H1 (cell line): ENCODE measurements around the gene BRD2. TPM values are rescaled to one million over a fixed set of nuclear protein-coding genes. Genes with fewer than 3 reads are reported as not detected.

Experiments
- CTCF ChIA-PET: fragments of 300-600 bp; sonication (Branson Sonifier 250); formaldehyde crosslinking; loops from one replicate; lab custom pipeline; 2021; ENCODE audit not compliant: partially characterized antibody; lab: Charles Lee
- POLR2A ChIA-PET: fragments of 300-600 bp; sonication (Branson Sonifier 250); formaldehyde crosslinking; loops from one replicate; lab custom pipeline; 2021; ENCODE audit warnings: inconsistent platforms; ENCODE audit not compliant: partially characterized antibody; lab: Charles Lee
- DNase-seq, 2 experiments: peaks; one replicate each; pipeline versions ENCODE4 v3.0.0 to v3.0.0-alpha.2; 2010 to 2022; ENCODE audit warnings: low spot score in 2 of 2, low read depth in 1 of 2, mixed read lengths in 1 of 2
- FAIRE-seq: peaks from 2 replicates; lab custom pipeline; 2011; peaks lifted over from hg19 to GRCh38; lab: Jason Lieb, UNC
- H2AFZ ChIP-seq: 2 replicates; pipeline ENCODE4 v1.8.1; 2012; ENCODE audit warnings: low read length, inconsistent platforms
- H2AK5ac ChIP-seq: 2 replicates; pipeline ENCODE4 v1.6.1; 2013; ENCODE audit warnings: low read depth, low read length
- H2BK120ac ChIP-seq: replicated peaks from 2 replicates; pipeline ENCODE3; 2013; ENCODE audit warnings: low read depth, low read length, inconsistent platforms
- H2BK12ac ChIP-seq: 2 replicates; pipeline ENCODE4 v1.6.1; 2013; ENCODE audit warnings: low read depth, low read length
- H2BK15ac ChIP-seq: 2 replicates; pipeline ENCODE4 v1.6.1; 2013; ENCODE audit warnings: low read length
- H2BK20ac ChIP-seq: 2 replicates; pipeline ENCODE4 v1.6.1; 2013; ENCODE audit warnings: low read length
- H2BK5ac ChIP-seq: 2 replicates; pipeline ENCODE4 v1.6.1; 2013; ENCODE audit warnings: low read depth, low read length
- H3K14ac ChIP-seq: 2 replicates; pipeline ENCODE4 v1.6.1; 2013; ENCODE audit warnings: inconsistent platforms; ENCODE audit not compliant: insufficient read length
- H3K18ac ChIP-seq: 2 replicates; pipeline ENCODE4 v1.6.1; 2013; ENCODE audit warnings: low read length; ENCODE audit errors: extremely low read depth
- H3K23ac ChIP-seq: 2 replicates; pipeline ENCODE4 v1.6.1; 2013; ENCODE audit warnings: inconsistent platforms; ENCODE audit not compliant: insufficient read length
- H3K23me2 ChIP-seq: 2 replicates; pipeline ENCODE4 v1.6.1; 2013; ENCODE audit warnings: low read depth, low read length
- H3K27ac ChIP-seq: 2 replicates; pipeline ENCODE4 v1.6.1; 2011; ENCODE audit warnings: low read depth, low read length, inconsistent platforms
- H3K27me3 ChIP-seq, 4 experiments: replicated peaks in 1 of 4; 1 replicate in 1 of 4; 2 replicates in 3 of 4; pipeline versions ENCODE4 v1.6.1 to v1.8.1; 2011 to 2013; ENCODE audit warnings: low read length in 3 of 4, mild to moderate bottlenecking in 3 of 4, inconsistent platforms in 2 of 4, mixed read lengths in 2 of 4, moderate library complexity in 1 of 4; ENCODE audit not compliant: control insufficient read depth in 3 of 4, insufficient read depth in 3 of 4; ENCODE audit errors: extremely low read depth in 1 of 4
- H3K36me3 ChIP-seq, 4 experiments: 2 replicates each; pipeline versions ENCODE4 v1.6.1 to v1.8.1; 2011 to 2013; ENCODE audit warnings: mild to moderate bottlenecking in 4 of 4, low read length in 3 of 4, moderate library complexity in 2 of 4, control low read depth in 1 of 4, inconsistent platforms in 1 of 4; ENCODE audit not compliant: insufficient read depth in 4 of 4, control insufficient read depth in 2 of 4
- H3K4ac ChIP-seq: replicated peaks from 2 replicates; pipeline ENCODE3; 2013; ENCODE audit warnings: low read length, low read depth, mixed read lengths, inconsistent platforms; ENCODE audit not compliant: insufficient read length
- H3K4me1 ChIP-seq, 4 experiments: replicated peaks in 1 of 4; 1 replicate in 1 of 4; 2 replicates in 3 of 4; pipeline versions ENCODE4 v1.6.1 to v1.8.1; 2011 to 2013; ENCODE audit warnings: low read length in 3 of 4, inconsistent platforms in 2 of 4, mixed read lengths in 1 of 4; ENCODE audit not compliant: insufficient read depth in 4 of 4, control insufficient read depth in 3 of 4
- H3K4me2 ChIP-seq, 2 experiments: 2 replicates each; pipeline versions ENCODE4 v1.6.1 to v1.8.1; 2011 to 2013; ENCODE audit warnings: low read depth in 2 of 2, low read length in 2 of 2, control low read depth in 1 of 2, inconsistent platforms in 1 of 2, mild to moderate bottlenecking in 1 of 2; ENCODE audit not compliant: insufficient read depth in 1 of 2
- H3K4me3 ChIP-seq, 4 experiments: fragments of 200-600, 300-600 bp in 1 of 4; sonication (generic), shearing (Covaris generic), sonication (Bioruptor Twin) in 1 of 4; 2 replicates each; pipeline versions ENCODE4 v1.5.1 to v1.8.1; 2011 to 2016; ENCODE audit warnings: low read length in 4 of 4, low read depth in 3 of 4, control low read depth in 2 of 4, inconsistent platforms in 2 of 4, mild to moderate bottlenecking in 2 of 4, mixed read lengths in 1 of 4, moderate library complexity in 1 of 4; ENCODE audit not compliant: insufficient read depth in 2 of 4; ENCODE audit errors: extremely low read depth in 1 of 4
- H3K56ac ChIP-seq: replicated peaks from 2 replicates; pipeline ENCODE3; 2013; ENCODE audit warnings: low read depth, mild to moderate bottlenecking, mixed read lengths, low read length, inconsistent platforms; ENCODE audit not compliant: insufficient read length
- H3K79me1 ChIP-seq: 2 replicates; pipeline ENCODE4 v1.6.1; 2013; ENCODE audit warnings: low read depth, low read length, control low read depth
- H3K79me2 ChIP-seq, 2 experiments: 2 replicates each; pipeline versions ENCODE4 v1.6.1 to v1.8.1; 2012 to 2013; ENCODE audit warnings: low read length in 2 of 2, mild to moderate bottlenecking in 2 of 2, inconsistent platforms in 1 of 2; ENCODE audit not compliant: insufficient read depth in 2 of 2, control insufficient read depth in 1 of 2
- H3K9ac ChIP-seq, 4 experiments: replicated peaks in 1 of 4; 1 replicate in 1 of 4; 2 replicates in 3 of 4; pipeline versions ENCODE4 v1.6.1 to v1.8.1; 2011 to 2013; ENCODE audit warnings: low read depth in 3 of 4, low read length in 3 of 4, control low read depth in 2 of 4, mild to moderate bottlenecking in 2 of 4, moderate library complexity in 2 of 4, inconsistent platforms in 1 of 4; ENCODE audit errors: extremely low read depth in 1 of 4
- H3K9me3 ChIP-seq, 2 experiments: 2 replicates each; pipeline versions ENCODE4 v1.6.1 to v1.8.1; 2012 to 2013; ENCODE audit warnings: mild to moderate bottlenecking in 2 of 2, moderate library complexity in 2 of 2, control low read depth in 1 of 2, inconsistent platforms in 1 of 2, low read depth in 1 of 2, low read length in 1 of 2, mixed read lengths in 1 of 2; ENCODE audit not compliant: insufficient read depth in 2 of 2
- H4K20me1 ChIP-seq, 2 experiments: replicated peaks in 1 of 2; 2 replicates each; pipeline versions ENCODE3 to v1.8.1; 2011 to 2013; ENCODE audit warnings: inconsistent platforms in 2 of 2, low read length in 2 of 2, mild to moderate bottlenecking in 1 of 2; ENCODE audit not compliant: insufficient read depth in 2 of 2, control insufficient read depth in 1 of 2
- H4K5ac ChIP-seq: 2 replicates; pipeline ENCODE4 v1.6.1; 2013; ENCODE audit warnings: low read length, low read depth, mixed read lengths, inconsistent platforms; ENCODE audit not compliant: insufficient read length
- H4K8ac ChIP-seq: 2 replicates; pipeline ENCODE4 v1.8.0; 2013; ENCODE audit warnings: mild to moderate bottlenecking, moderate library complexity, low read length, inconsistent platforms; ENCODE audit not compliant: insufficient read depth; ENCODE audit errors: extremely low read depth
- H4K91ac ChIP-seq: replicated peaks from 2 replicates; pipeline ENCODE3; 2013; ENCODE audit warnings: low read length, mixed read lengths, inconsistent platforms; ENCODE audit not compliant: insufficient read length
- ASH2L ChIP-seq: fragments of 200-600, 300-600 bp; sonication (generic); IDR thresholded peaks from one replicate; pipeline ENCODE4 v1.7.1; 2017; ENCODE audit warnings: low read length
- BACH1 ChIP-seq: IDR thresholded peaks from 2 replicates; pipeline ENCODE4 v1.6.1; 2012; ENCODE audit warnings: low read length, improper control_type of control experiment
- CREB1 ChIP-seq: IDR thresholded peaks from 2 replicates; pipeline ENCODE4 v1.6.1; 2012; ENCODE audit warnings: inconsistent platforms
- CTCF ChIP-seq, 3 experiments: IDR thresholded peaks; 1 replicate in 2 of 3; 2 replicates in 1 of 3; pipeline versions ENCODE4 v1.5.1 to v1.6.1; 2011; ENCODE audit warnings: low read length in 3 of 3, mild to moderate bottlenecking in 3 of 3, inconsistent platforms in 2 of 3, low read depth in 1 of 3, moderate library complexity in 1 of 3; ENCODE audit not compliant: insufficient read depth in 1 of 3; ENCODE audit errors: control extremely low read depth in 1 of 3
- POLR2A ChIP-seq, 2 experiments: IDR thresholded peaks; 1 replicate in 1 of 2; 2 replicates in 1 of 2; pipeline ENCODE4 v1.6.1; 2011; ENCODE audit warnings: low read depth in 2 of 2, low read length in 2 of 2, mild to moderate bottlenecking in 2 of 2; ENCODE audit errors: control extremely low read depth in 1 of 2
- SIRT6 ChIP-seq: IDR thresholded peaks from one replicate; pipeline ENCODE4 v1.7.1; 2012; ENCODE audit warnings: low read length, inconsistent platforms
- TCF12 ChIP-seq: IDR thresholded peaks from 2 replicates; pipeline ENCODE4 v1.6.1; 2011; ENCODE audit warnings: low read depth, mild to moderate bottlenecking, low read length
- WGBS, 2 experiments: shearing (Covaris generic) in 1 of 2; methylation state at CpG; one replicate each; pipeline versions ENCODE4 v1.1.6 to v1.1.7; 2013 to 2015; ENCODE audit warnings: low lambda C conversion rate in 2 of 2, mixed read lengths in 2 of 2, inconsistent platforms in 1 of 2, low coverage in 1 of 2, missing lambda C conversion rate in 1 of 2; ENCODE audit not compliant: insufficient replicate concordance in 2 of 2, insufficient coverage in 1 of 2, insufficient read length in 1 of 2; ENCODE audit errors: extremely low coverage in 1 of 2, missing lambda C conversion rate in 1 of 2; 5-methylcytosine and 5-hydroxymethylcytosine counted together
- polyA plus RNA-seq, 7 experiments: library from polyadenylated mRNA; depleted of rRNA in 3 of 7; stranded (reverse) in 5 of 7; unstranded in 2 of 7; fragments of >200 nt in 5 of 7; fragments of 200-250 nt in 2 of 7; gene quantifications; 1 replicate in 5 of 7; 2 replicates in 1 of 7; 4 replicates in 1 of 7; pipeline versions ENCODE4 v1.2.1 to v1.2.3, GENCODE V29; 2011 to 2013; ENCODE audit warnings: missing spikeins in 2 of 7, mixed read lengths in 2 of 7
- total RNA-seq: library from RNA; stranded (reverse); fragmentation: NEBNext Ultra II Directional; extraction: Animal tissue kit (Norgen Biotek cat#: 25700); gene quantifications from 2 replicates; pipeline ENCODE4 v1.2.1, GENCODE V29; 2021
- TF ChIP-seq, protein P1 (sequence below): IDR thresholded peaks from 2 replicates; pipeline ENCODE4 v1.6.1; 2012; ENCODE audit warnings: inconsistent platforms
- TF ChIP-seq, protein P2 (sequence below): IDR thresholded peaks from 2 replicates; pipeline ENCODE4 v1.6.1; 2012; ENCODE audit warnings: low read length, inconsistent platforms

The BRD2 gene
- total and polyA plus RNA-seq, 2 of the 8 experiments (the other 6 are each of a cell fraction or from before 2014, with no cell fraction given), result 132 to 185 TPM

DNA sequence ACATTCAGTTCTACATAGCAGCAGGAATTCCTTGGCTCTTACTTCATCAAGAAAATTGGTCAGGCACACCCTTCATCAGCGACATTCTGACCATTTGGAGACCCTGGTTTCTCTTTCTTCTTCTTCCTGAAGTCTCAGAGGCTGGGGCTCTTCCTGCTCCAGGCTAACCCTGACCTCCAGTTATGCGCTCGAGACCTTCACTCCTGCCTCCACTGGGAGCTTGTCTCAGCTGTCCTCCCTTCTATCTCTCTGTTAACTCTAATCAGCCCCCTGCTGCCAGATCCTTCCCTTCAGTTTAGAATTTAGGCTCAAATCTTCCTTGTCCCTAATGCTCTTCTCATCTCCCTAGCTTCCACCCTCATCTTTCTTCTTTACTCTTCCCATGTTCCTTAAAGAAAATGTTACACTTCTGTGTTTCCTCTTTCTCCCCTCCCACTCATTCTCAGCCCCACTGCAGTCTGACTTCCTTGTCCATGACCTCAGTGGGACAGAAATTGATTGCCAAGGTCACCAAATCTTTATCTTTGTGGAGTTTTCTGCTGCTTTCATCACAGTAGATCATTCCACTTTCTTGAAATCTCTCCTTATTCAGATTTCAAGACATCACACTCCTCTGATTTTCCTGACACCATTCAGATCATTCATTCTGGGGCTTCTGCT is 49.4 kb downstream of the BRD2 start:
- no peak overlapping the region for H2BK5ac ChIP-seq
- H3K36me3 ChIP-seq, result no peaks in the 10 kb centered on the region
- H4K20me1 ChIP-seq, result no peaks in the 10 kb centered on the region
- no peak overlapping the region for H2BK15ac ChIP-seq
- H2AFZ ChIP-seq, result no peak overlapping the region
- no peaks in the 10 kb centered on the region for H3K27me3 ChIP-seq
- H3K23ac ChIP-seq, result no peak overlapping the region
- no peak overlapping the region for H3K18ac ChIP-seq
- ChIA-PET CTCF (interaction anchor here (1.0 to 6.1 kb wide), 7 partner anchors 10 to 231 kb away, joined by 3 to 65 read pairs (median 5); no protein-coding TSS in a partner anchor), POLR2A (interaction anchor here (1.1 to 1.5 kb wide), 3 partner anchors 11 to 254 kb away, joined by 3 to 6 read pairs (median 4); partner anchors contain the start of genes RPS18 and VPS52)
- H4K91ac ChIP-seq, result no peak overlapping the region
- H3K27ac ChIP-seq, result no peak overlapping the region
- no peaks in the 10 kb centered on the region for H3K79me1 ChIP-seq
- no peak overlapping the region for H3K9ac ChIP-seq
- TF ChIP-seq BACH1 (no peak), CTCF (IDR thresholded peaks at IDR 0.05; ENCODE audit: control extremely low read depth in 1 of 3, insufficient read depth in 1 of 3, low read depth in 1 of 3, low read length in 3 of 3) (no peak), ASH2L (no peak), SIRT6 (no peak), CREB1 (no peak), TCF12 (no peak), POLR2A (IDR thresholded peaks at IDR 0.05; ENCODE audit: control extremely low read depth in 1 of 2, low read depth in 2 of 2, low read length in 2 of 2) (no peak)
- TF ChIP-seq, protein P1, sequence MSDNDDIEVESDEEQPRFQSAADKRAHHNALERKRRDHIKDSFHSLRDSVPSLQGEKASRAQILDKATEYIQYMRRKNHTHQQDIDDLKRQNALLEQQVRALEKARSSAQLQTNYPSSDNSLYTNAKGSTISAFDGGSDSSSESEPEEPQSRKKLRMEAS, result no peak
- TF ChIP-seq, protein P2, sequence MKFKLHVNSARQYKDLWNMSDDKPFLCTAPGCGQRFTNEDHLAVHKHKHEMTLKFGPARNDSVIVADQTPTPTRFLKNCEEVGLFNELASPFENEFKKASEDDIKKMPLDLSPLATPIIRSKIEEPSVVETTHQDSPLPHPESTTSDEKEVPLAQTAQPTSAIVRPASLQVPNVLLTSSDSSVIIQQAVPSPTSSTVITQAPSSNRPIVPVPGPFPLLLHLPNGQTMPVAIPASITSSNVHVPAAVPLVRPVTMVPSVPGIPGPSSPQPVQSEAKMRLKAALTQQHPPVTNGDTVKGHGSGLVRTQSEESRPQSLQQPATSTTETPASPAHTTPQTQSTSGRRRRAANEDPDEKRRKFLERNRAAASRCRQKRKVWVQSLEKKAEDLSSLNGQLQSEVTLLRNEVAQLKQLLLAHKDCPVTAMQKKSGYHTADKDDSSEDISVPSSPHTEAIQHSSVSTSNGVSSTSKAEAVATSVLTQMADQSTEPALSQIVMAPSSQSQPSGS, result no peak
- FAIRE-seq (no peak), DNase-seq (no peak)
- H2BK120ac ChIP-seq, result no peak overlapping the region
- H4K8ac ChIP-seq, result no peak overlapping the region
- no peak overlapping the region for H3K56ac ChIP-seq
- H3K4me2 ChIP-seq, result no peak overlapping the region
- peaks cover 0 to 4% (median 1%) of the 10 kb centered on the region in 4 experiments; a peak in 2 of 7 replicates for H3K4me1 ChIP-seq
- H3K4me3 ChIP-seq, result no peak overlapping the region
- H2BK12ac ChIP-seq, result no peak overlapping the region
- H3K23me2 ChIP-seq, result no peaks in the 10 kb centered on the region
- no peaks in the 10 kb centered on the region for H3K9me3 ChIP-seq
- H2BK20ac ChIP-seq, result no peak overlapping the region
- no peak overlapping the region for H3K14ac ChIP-seq
- no peaks in the 10 kb centered on the region for H3K79me2 ChIP-seq
- 79% methylated on average over 3 of the region's 3 CpGs; no CpG with 5 or more reads in 1 of the 2 experiments for WGBS, 2 experiments
- H3K4ac ChIP-seq, result no peak overlapping the region
- H4K5ac ChIP-seq, result no peak overlapping the region
- H2AK5ac ChIP-seq, result no peak overlapping the region
